HepG2 (cell line): ENCODE results near the gene HES3. TPM values are rescaled to one million over a fixed set of nuclear protein-coding genes. Genes with fewer than 3 reads are reported as not detected.

ENCODE experiments used
- CBFB ChIP-seq: sonication (generic); formaldehyde crosslinking; IDR thresholded peaks from 2 replicates; pipeline ENCODE4 v1.4.0; 2020; ENCODE audit warnings: missing genetic modification reagents
- CHD2 ChIP-seq: IDR thresholded peaks from 2 replicates; pipeline ENCODE4 v1.6.1; 2011; ENCODE audit warnings: low read depth, low read length, improper control_type of control experiment
- FIP1L1 ChIP-seq: fragments of 200-400 bp; formaldehyde crosslinking; IDR thresholded peaks from 2 replicates; pipeline ENCODE4 v1.6.1; 2018; ENCODE audit warnings: low read depth, mild to moderate bottlenecking, low read length, moderate library complexity, borderline replicate concordance; ENCODE audit not compliant: insufficient read depth
- GATAD1 ChIP-seq: IDR thresholded peaks from 2 replicates; pipeline ENCODE4 v1.6.1; 2016; ENCODE audit warnings: missing genetic modification reagents, missing compliant biosample characterization
- KLF15 ChIP-seq: sonication (generic); formaldehyde crosslinking; IDR thresholded peaks from 2 replicates; pipeline ENCODE4 v1.8.1; 2023; ENCODE audit warnings: borderline replicate concordance, mild to moderate bottlenecking, inconsistent platforms, missing genetic modification reagents, mixed read lengths
- RBAK ChIP-seq: sonication (generic); formaldehyde crosslinking; IDR thresholded peaks from 2 replicates; pipeline ENCODE4 v1.5.1; 2020; ENCODE audit warnings: mild to moderate bottlenecking, missing genetic modification reagents
- SRSF1 ChIP-seq: fragments of 200-400 bp; formaldehyde crosslinking; optimal IDR thresholded peaks from 2 replicates; pipeline ENCODE3; 2017; ENCODE audit warnings: mild to moderate bottlenecking, low read depth, low read length, moderate library complexity
- TBL1XR1 ChIP-seq: fragments of 150-350 bp; IDR thresholded peaks from 2 replicates; pipeline ENCODE4 v1.6.1; 2014; ENCODE audit warnings: borderline replicate concordance, low read length; ENCODE audit not compliant: partially characterized antibody
- TCF7 ChIP-seq: sonication (generic); IDR thresholded peaks from 2 replicates; pipeline ENCODE4 v1.6.1; 2016; ENCODE audit warnings: antibody characterized with exemption, low read depth
- ZBTB42 ChIP-seq: sonication (generic); formaldehyde crosslinking; IDR thresholded peaks from 2 replicates; pipeline ENCODE4 v1.5.0; 2020; ENCODE audit warnings: mild to moderate bottlenecking, missing genetic modification reagents
- ZBTB7B ChIP-seq: sonication (generic); formaldehyde crosslinking; IDR thresholded peaks from 2 replicates; pipeline ENCODE4 v1.4.0; 2020; ENCODE audit warnings: missing genetic modification reagents
- ZNF17 ChIP-seq: sonication (generic); formaldehyde crosslinking; IDR thresholded peaks from 2 replicates; pipeline ENCODE4 v1.5.0; 2020; ENCODE audit warnings: mild to moderate bottlenecking, missing genetic modification reagents
- ZNF205 ChIP-seq: IDR thresholded peaks from 2 replicates; pipeline ENCODE4 v1.6.1; 2018; ENCODE audit warnings: missing biosample characterization, missing genetic modification reagents
- ZNF33A ChIP-seq: sonication (generic); formaldehyde crosslinking; IDR thresholded peaks from 2 replicates; pipeline ENCODE4 v1.5.1; 2020; ENCODE audit warnings: missing genetic modification reagents, mild to moderate bottlenecking, moderate library complexity, borderline replicate concordance
- ZNF441 ChIP-seq: sonication (generic); formaldehyde crosslinking; IDR thresholded peaks from 2 replicates; pipeline ENCODE4 v1.7.0; 2021; ENCODE audit warnings: missing genetic modification reagents, borderline replicate concordance
- ZNF572 ChIP-seq: sonication (generic); formaldehyde crosslinking; IDR thresholded peaks from 2 replicates; pipeline ENCODE4 v1.5.1; 2020; ENCODE audit warnings: mild to moderate bottlenecking, missing genetic modification reagents
- ZNF720 ChIP-seq: sonication (generic); formaldehyde crosslinking; IDR thresholded peaks from 2 replicates; pipeline ENCODE4 v1.4.0; 2020; ENCODE audit warnings: missing genetic modification reagents
- ZNF772 ChIP-seq: sonication (generic); formaldehyde crosslinking; IDR thresholded peaks from 2 replicates; pipeline ENCODE4 v1.5.0; 2020; ENCODE audit warnings: mild to moderate bottlenecking, missing genetic modification reagents
- ZNF883 ChIP-seq: sonication (generic); formaldehyde crosslinking; IDR thresholded peaks from 2 replicates; pipeline ENCODE4 v1.5.1; 2020; ENCODE audit warnings: mild to moderate bottlenecking, missing genetic modification reagents; ENCODE audit errors: not compliant biosample characterization
- polyA plus RNA-seq, 8 experiments: library from polyadenylated mRNA; depleted of rRNA in 3 of 8; stranded (reverse) in 7 of 8; unstranded in 1 of 8; fragments of >200 nt; fragmentation: Illumina TruSeq in 4 of 8; extraction: Trizol in 4 of 8; gene quantifications; 2 replicates each; pipeline versions ENCODE4 v1.2.1 to v1.2.3, GENCODE V29; 2011 to 2016; ENCODE audit warnings: low read depth in 4 of 8, missing spikeins in 1 of 8, mixed read lengths in 1 of 8; ENCODE audit not compliant: insufficient read depth in 1 of 8
- total RNA-seq, 5 experiments: library from RNA; depleted of rRNA; stranded (reverse); fragments of >200 nt; fragmentation: Illumina TruSeq; extraction: Trizol; gene quantifications; 2 replicates each; pipeline ENCODE4 v1.2.3, GENCODE V29; 2016; ENCODE audit warnings: low read depth in 1 of 5
- TF ChIP-seq, protein P1 (sequence below): sonication (generic); formaldehyde crosslinking; IDR thresholded peaks from 2 replicates; pipeline ENCODE4 v1.8.1; 2023; ENCODE audit warnings: mild to moderate bottlenecking, missing genetic modification reagents
- TF ChIP-seq, protein P2 (sequence below): sonication (generic); formaldehyde crosslinking; IDR thresholded peaks from 2 replicates; pipeline ENCODE4 v1.5.1; 2020; ENCODE audit warnings: missing genetic modification reagents, mild to moderate bottlenecking, borderline replicate concordance
- TF ChIP-seq, protein P3 (sequence below): IDR thresholded peaks from 2 replicates; pipeline ENCODE4 v1.6.1; 2018; ENCODE audit warnings: missing genetic modification reagents
- TF ChIP-seq, protein P4 (sequence below): sonication (generic); formaldehyde crosslinking; IDR thresholded peaks from 2 replicates; pipeline ENCODE4 v1.5.0; 2020; ENCODE audit warnings: mild to moderate bottlenecking, missing genetic modification reagents

The HES3 gene
- total and polyA plus RNA-seq, 2 of the 13 experiments (the other 11 are each of a cell fraction or from before 2014, with no cell fraction given): not detected

DNA sequence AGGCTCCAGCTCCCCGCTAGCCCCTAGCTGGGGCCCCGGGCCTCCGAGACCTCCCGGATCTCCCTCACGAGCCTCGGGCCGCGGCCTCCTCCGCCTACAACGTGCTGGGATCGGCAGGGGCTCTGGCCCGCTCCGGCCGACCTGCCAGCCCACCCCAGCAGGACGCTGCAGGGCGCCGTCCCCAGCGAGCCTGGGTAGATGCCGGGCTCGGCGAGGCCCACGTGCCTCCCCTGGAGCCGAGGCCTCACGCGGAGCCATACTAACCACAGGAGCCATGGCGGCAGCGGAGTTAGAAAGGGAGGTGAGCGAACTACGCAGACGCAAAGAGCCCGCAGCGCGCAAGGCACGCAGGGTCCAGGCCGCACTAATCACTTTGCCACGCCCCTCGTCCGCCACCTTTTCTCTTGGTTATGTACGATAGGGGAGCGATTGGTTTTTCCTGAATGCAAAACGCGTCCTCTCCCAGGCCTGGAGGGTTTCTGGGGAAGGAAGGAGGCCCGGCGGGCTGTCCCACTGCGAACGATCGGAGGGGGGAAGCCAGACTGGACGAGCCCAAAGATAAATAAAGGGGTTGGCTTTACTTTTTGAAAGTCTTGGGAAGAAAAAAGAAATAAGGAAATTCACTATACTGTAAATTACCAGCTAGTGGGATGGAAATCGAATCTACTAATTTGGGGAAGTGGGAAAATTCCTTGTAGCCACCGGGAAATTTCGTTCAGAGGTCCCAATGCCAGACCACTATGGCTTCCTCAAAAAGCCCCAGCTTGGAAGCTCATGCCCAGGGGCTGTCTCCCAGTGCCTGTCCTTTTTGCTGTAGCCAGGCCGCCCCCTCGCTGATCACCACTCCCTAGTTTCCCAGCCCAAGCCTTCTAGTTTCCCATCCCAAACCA lies 44.4 kb upstream of the HES3 start, which contains the start of gene RPL22 (continued):
- TF ChIP-seq, protein P1, sequence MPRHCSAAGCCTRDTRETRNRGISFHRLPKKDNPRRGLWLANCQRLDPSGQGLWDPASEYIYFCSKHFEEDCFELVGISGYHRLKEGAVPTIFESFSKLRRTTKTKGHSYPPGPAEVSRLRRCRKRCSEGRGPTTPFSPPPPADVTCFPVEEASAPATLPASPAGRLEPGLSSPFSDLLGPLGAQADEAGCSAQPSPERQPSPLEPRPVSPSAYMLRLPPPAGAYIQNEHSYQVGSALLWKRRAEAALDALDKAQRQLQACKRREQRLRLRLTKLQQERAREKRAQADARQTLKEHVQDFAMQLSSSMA (CRISPR knock-in tag): peak; percentile 71; the same call in 1 of the 2 replicates
- TF ChIP-seq SRSF1: peak; percentile 29
- no peak for TF ChIP-seq ZNF17 (CRISPR knock-in tag)
- no peak for TF ChIP-seq ZNF33A (CRISPR knock-in tag)
- no peak for TF ChIP-seq ZBTB42 (CRISPR knock-in tag)
- TF ChIP-seq ZNF572 (CRISPR knock-in tag): 0 out of 2 replicates have a peak, but pooled peaks have one; percentile 39
- no peak for TF ChIP-seq ZNF441 (CRISPR knock-in tag)
- TF ChIP-seq CBFB (CRISPR knock-in tag): peak; percentile 88
- TF ChIP-seq ZNF720: no peak
- TF ChIP-seq, protein P2, sequence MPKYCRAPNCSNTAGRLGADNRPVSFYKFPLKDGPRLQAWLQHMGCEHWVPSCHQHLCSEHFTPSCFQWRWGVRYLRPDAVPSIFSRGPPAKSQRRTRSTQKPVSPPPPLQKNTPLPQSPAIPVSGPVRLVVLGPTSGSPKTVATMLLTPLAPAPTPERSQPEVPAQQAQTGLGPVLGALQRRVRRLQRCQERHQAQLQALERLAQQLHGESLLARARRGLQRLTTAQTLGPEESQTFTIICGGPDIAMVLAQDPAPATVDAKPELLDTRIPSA (CRISPR knock-in tag): no peak; the same call in 1 of the 2 replicates
- no peak for TF ChIP-seq FIP1L1
- TF ChIP-seq, protein P3, sequence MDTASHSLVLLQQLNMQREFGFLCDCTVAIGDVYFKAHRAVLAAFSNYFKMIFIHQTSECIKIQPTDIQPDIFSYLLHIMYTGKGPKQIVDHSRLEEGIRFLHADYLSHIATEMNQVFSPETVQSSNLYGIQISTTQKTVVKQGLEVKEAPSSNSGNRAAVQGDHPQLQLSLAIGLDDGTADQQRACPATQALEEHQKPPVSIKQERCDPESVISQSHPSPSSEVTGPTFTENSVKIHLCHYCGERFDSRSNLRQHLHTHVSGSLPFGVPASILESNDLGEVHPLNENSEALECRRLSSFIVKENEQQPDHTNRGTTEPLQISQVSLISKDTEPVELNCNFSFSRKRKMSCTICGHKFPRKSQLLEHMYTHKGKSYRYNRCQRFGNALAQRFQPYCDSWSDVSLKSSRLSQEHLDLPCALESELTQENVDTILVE: no peak; the same call in none of the 2 replicates
- TF ChIP-seq KLF15 (CRISPR knock-in tag): peak; percentile 68; the same call in 1 of the 2 replicates
- peak; percentile 93 for TF ChIP-seq ZNF883
- TF ChIP-seq TCF7: no peak
- TF ChIP-seq CHD2: peak; percentile 53; the same call in 1 of the 2 replicates
- TF ChIP-seq GATAD1 (CRISPR knock-in tag): peak; percentile 94
- TF ChIP-seq, protein P4, sequence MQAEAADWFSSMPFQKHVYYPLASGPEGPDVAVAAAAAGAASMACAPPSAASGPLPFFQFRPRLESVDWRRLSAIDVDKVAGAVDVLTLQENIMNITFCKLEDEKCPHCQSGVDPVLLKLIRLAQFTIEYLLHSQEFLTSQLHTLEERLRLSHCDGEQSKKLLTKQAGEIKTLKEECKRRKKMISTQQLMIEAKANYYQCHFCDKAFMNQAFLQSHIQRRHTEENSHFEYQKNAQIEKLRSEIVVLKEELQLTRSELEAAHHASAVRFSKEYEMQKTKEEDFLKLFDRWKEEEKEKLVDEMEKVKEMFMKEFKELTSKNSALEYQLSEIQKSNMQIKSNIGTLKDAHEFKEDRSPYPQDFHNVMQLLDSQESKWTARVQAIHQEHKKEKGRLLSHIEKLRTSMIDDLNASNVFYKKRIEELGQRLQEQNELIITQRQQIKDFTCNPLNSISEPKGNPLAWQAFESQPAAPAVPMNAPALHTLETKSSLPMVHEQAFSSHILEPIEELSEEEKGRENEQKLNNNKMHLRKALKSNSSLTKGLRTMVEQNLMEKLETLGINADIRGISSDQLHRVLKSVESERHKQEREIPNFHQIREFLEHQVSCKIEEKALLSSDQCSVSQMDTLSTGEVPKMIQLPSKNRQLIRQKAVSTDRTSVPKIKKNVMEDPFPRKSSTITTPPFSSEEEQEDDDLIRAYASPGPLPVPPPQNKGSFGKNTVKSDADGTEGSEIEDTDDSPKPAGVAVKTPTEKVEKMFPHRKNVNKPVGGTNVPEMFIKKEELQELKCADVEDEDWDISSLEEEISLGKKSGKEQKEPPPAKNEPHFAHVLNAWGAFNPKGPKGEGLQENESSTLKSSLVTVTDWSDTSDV (CRISPR knock-in tag): no peak
- peak; percentile 70 for TF ChIP-seq ZNF205 (CRISPR knock-in tag)
- peak; percentile 80 for TF ChIP-seq ZNF772
- no peak for TF ChIP-seq RBAK
- TF ChIP-seq TBL1XR1: no peak
- TF ChIP-seq ZBTB7B (CRISPR knock-in tag): peak; percentile 46; the same call in 1 of the 2 replicates
